Stimulated activated CD4-positive, alpha-beta T cell treated with anti-CD3 and anti-CD28 coated beads, Interleukin-15, amount 100 ng/mL, for 24 hours (primary cell): ENCODE data around the gene SERPINB2.
A peak's percentile ranks its signal among the peaks of the same experiment; 100 is the strongest.
"Not testable (repeated sequence)": the region's sequence is repeated elsewhere in the genome, so short reads cannot be mapped to it uniquely, and the experiment has no call there.

Source experiments
- DNase-seq: peaks from one replicate; pipeline ENCODE4 v3.0.0-alpha.2; 2020

The SERPINB2 gene

DNA sequence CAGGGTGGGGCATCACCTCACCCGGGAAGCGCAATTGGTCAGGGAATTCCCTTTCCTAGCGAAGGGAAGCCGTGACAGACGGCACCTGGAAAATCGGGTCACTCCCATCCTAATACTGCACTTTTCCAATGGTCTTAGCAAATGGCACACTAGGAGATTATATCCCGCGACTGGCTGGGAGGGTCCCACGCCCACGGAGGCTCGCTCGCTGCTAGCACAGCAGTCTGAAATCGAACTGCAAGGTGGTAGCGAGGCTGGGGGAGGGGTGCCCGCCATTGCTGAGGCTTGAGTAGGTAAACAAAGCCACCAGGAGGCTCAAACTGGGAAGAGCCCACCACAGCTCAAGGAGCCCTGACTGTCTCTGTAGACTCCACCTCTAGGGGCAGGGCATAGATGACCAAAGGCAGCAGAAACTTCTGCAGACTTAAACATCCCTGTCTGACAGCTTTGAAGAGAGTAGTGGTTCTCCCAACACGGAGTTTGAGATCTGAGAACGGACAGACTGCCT lies 53.1 kb downstream of the SERPINB2 start:
- not testable (repeated sequence) for DNase-seq

DNA sequence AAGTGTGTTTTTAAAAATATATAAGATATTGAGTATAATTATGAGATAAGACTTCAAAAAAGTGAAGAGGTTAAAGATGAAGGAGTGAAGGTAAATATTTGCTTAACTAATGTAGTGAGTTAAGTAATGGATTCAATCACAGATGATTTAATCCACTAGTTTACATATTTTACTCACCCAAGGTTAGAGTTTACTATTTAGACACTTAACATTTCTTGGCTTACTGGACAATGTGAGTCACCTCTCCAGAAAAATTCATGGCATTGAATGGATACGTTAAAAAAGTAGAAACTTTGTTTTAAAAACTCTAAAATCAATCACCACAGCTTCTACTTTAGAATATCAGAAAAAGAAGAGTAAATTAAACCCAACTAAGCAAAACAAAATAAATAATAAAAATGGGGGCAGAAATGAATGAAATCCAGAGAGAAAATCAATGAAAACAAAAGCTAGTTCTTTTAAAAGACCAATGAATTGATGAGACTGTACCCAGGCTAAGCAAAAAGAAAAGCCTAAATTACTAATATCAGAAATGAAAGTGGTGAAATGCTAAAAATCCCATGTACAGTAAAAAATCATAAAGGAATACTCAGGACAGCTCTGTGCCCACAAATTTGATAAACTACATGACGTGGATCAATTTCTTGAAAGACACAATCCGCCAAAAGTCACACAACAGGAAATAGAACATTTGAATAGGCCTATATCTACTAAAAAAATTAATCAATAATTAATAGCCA lies 59.7 kb downstream of the SERPINB2 start:
- DNase-seq, result no peak

DNA sequence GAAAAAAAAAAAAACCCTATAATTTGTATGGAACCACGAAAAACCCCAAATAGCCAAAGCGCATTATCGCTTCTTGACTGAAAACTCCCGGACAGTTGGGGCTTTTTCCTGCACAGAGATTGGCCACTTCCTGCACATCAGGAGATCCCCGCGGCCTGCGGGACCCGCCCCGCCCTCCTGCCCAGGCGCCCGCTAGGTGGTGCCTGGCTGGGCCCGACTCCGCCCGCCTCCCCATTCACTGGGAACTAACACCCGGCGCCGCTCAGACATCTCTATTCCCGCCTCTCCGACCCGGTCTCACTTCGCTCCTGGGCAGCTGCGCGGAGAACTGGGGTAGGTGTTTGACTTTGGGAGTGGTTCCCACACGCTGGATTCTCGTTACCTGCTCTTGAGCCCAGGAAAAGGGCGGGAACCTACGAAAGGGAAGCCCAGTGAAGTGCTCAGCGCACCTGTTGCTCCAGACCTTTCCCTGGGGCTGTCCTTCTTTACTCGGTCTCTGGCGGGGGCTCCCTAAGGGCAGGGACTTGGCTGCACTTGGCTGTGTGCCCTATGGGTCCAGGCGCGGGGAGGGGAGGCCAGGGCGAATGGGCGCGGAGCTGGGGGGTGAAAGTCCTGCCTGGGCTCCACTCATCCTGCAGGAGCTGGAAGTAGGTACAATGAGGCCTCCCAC lies 61.7 kb downstream of the SERPINB2 start, which contains the start of gene HMSD:
HMSD (plus strand) TSS at position 234 of the 670 bp plus-strand sequence. CDS start 4,155 bp downstream, outside the sequence.
- peak; percentile 81 for DNase-seq

DNA sequence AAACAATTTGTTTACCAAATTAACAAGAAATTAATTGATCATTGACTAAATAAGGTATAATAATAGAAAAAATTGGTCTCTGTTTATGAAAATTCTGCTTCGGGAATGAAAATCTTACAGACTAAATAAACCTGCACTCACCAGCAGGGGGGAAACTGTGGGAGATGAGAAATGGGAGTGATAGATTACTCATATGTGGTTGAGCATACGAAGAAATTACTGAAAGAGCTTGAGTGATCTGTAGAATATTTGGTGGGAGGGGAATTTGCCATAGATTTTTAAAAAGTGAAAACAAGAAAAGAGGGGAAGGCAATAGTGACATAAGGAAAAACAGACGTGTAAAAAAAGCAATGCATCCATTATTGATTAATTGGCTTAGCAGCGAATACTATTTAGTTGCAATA lies 63.8 kb downstream of the SERPINB2 start:
- DNase-seq, result peak; percentile 59
